Neural crest cell (in vitro differentiated cells): Measurements from ENCODE around the gene DAND5. TPM values are rescaled to one million over a fixed set of nuclear protein-coding genes. Genes with fewer than 3 reads are reported as not detected.
"Not testable (repeated sequence)": the region's sequence is repeated elsewhere in the genome, so short reads cannot be mapped to it uniquely, and the experiment has no call there.

Source experiments
- DNase-seq: peaks from one replicate; pipeline ENCODE4 v3.0.0; 2021; ENCODE audit warnings: low read depth, mixed read lengths, low spot score
- H3K27ac Mint-ChIP-seq: one replicate; pipeline ENCODE4 v1.8.0; 2021; ENCODE audit warnings: mild to moderate bottlenecking, mixed read lengths; ENCODE audit not compliant: unreplicated experiment
- H3K27me3 Mint-ChIP-seq: 2 replicates; pipeline ENCODE4 v1.8.0; 2021; ENCODE audit warnings: low read depth, mild to moderate bottlenecking, mixed read lengths
- H3K36me3 Mint-ChIP-seq: 2 replicates; pipeline ENCODE4 v1.8.0; 2021; ENCODE audit warnings: low read depth, mild to moderate bottlenecking, mixed read lengths
- H3K4me1 Mint-ChIP-seq: 2 replicates; pipeline ENCODE4 v1.8.0; 2021; ENCODE audit warnings: mixed read lengths
- H3K4me3 Mint-ChIP-seq: one replicate; pipeline ENCODE4 v1.8.0; 2021; ENCODE audit warnings: mild to moderate bottlenecking, mixed read lengths
- H3K9me3 Mint-ChIP-seq: 2 replicates; pipeline ENCODE4 v1.8.0; 2021; ENCODE audit warnings: mixed read lengths
- total RNA-seq: library from RNA; stranded (reverse); gene quantifications from 2 replicates; pipeline ENCODE4 v1.2.1, GENCODE V29; 2021
- TF ChIP-seq, protein P1 (sequence below): fragments of 200-600 bp; sonication (generic); conservative IDR thresholded peaks from 2 replicates; pipeline ENCODE4 v1.5.0; 2021; ENCODE audit warnings: antibody characterized with exemption, mild to moderate bottlenecking

The DAND5 gene
- total RNA-seq, 1 donor from 2014 or later = not detected

DNA sequence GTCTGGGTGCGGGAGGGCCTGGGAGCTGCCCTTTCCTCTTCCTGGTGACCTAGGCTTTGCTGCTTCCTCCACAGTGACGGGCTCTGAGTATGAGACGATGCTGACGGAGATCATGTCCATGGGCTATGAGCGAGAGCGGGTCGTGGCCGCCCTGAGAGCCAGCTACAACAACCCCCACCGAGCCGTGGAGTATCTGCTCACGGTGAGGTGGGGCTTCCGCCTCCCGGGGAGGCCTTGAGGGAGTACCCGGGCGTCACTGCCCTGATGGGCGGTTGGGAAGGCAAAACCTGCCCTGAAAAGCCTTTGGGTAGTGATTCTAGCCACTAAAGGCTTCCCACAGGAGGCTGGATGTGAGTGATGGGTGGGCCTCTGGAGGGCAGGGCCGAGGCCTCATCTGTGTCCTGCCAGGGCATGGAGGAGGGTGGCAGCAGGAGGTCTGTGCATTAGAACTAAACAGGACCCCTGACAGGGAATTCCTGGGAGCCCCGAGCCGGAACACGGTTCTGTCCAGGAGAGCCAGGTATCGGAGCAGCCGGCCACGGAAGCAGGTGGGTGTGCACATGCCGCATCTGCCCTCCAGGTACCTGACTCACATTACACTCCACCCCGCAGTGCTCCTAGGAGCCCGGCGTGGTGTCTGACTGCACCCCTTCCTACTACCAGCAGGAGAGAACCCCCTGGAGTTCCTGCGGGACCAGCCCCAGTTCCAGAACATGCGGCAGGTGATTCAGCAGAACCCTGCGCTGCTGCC lies 20.6 kb upstream of the DAND5 start:
- Mint-ChIP-seq H3K9me3 (no peaks in the 10 kb centered on the region), H3K36me3 (peaks cover 15% of the 10 kb centered on the region), H3K4me1 (peaks cover 23% of the 10 kb centered on the region), H3K27me3 (peaks cover 8% of the 10 kb centered on the region), H3K27ac (no peak overlapping the region), H3K4me3 (peak overlapping the region; percentile 85)
- TF ChIP-seq, protein P1, sequence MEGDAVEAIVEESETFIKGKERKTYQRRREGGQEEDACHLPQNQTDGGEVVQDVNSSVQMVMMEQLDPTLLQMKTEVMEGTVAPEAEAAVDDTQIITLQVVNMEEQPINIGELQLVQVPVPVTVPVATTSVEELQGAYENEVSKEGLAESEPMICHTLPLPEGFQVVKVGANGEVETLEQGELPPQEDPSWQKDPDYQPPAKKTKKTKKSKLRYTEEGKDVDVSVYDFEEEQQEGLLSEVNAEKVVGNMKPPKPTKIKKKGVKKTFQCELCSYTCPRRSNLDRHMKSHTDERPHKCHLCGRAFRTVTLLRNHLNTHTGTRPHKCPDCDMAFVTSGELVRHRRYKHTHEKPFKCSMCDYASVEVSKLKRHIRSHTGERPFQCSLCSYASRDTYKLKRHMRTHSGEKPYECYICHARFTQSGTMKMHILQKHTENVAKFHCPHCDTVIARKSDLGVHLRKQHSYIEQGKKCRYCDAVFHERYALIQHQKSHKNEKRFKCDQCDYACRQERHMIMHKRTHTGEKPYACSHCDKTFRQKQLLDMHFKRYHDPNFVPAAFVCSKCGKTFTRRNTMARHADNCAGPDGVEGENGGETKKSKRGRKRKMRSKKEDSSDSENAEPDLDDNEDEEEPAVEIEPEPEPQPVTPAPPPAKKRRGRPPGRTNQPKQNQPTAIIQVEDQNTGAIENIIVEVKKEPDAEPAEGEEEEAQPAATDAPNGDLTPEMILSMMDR = no peak
- no peak for DNase-seq

DNA sequence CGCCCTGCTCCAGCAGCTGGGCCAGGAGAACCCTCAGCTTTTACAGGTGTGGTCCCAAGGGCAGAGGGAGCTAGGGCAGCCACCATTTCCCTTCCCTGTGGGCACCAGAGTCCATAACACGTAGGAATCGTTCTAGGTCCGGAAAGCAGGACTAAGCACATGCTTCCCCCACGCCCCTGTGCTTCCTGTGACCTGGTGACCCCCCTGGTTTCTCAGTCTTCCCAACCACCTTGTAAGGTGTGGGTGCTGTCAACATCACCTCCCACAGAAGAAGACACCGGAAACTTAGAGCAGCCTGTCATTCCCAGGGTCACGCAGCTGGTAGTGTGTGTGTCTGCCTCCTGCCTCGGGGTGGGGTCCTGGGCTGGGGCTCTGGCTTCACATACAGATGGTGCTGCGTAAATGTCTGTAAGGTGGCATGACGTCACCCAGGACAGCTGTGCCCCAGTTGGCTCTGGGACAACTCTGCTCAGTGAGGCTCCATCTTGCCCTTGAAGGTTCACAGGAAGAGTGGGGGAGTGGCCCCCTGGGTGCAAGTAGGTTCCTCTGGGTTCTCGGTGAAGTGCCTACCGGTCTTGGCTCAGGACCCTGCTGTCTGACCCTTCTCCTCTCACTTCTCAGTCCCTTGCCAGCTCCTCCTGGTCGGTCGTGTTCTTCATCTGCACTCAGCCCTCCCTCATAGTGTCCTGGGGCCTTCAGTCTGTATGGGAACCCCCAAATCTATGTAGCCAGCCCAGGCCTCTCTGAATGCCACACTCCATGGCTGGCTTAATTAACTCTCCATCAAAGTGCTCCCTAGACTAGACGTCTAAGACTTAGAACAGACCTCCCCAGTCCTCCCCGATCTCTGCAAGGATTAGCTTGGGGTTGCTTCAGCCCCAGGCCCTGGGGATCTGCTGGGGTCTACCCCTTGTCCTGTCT lies 19.8 kb upstream of the DAND5 start:
- peaks cover 7% of the 10 kb centered on the region for H3K27me3 Mint-ChIP-seq
- H3K4me1 Mint-ChIP-seq = peaks cover 26% of the 10 kb centered on the region
- peak overlapping the region; percentile 85 for H3K4me3 Mint-ChIP-seq
- peak overlapping the region; percentile 35 for H3K27ac Mint-ChIP-seq
- no peak for DNase-seq
- H3K9me3 Mint-ChIP-seq = no peaks in the 10 kb centered on the region
- TF ChIP-seq, protein P1 = no peak
- H3K36me3 Mint-ChIP-seq = peaks cover 16% of the 10 kb centered on the region

DNA sequence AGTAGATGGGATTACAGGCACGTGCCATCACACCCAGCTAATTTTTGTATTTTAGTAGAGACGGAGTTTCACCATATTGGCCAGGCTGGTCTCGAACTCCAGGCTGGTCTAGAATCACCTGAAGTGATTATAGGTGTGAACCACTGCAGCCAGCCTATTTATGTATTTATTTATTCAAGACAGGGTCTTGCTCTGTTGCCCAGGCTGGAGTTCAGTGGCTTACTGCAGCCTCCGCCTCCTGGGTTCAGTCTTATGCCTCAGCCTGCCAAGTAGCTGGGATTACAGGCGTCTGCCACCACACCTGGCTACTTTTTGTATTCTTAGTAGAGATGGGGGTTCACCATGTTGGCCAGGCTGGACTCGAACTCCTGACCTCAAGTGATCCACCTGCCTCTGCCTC lies 17.3 kb upstream of the DAND5 start:
- peak overlapping the region; percentile 61 for H3K4me3 Mint-ChIP-seq
- peaks cover 15% of the 10 kb centered on the region for H3K36me3 Mint-ChIP-seq
- not testable (repeated sequence) for H3K27ac Mint-ChIP-seq, H3K9me3 Mint-ChIP-seq, DNase-seq, H3K27me3 Mint-ChIP-seq
- H3K4me1 Mint-ChIP-seq = peaks cover 30% of the 10 kb centered on the region

DNA sequence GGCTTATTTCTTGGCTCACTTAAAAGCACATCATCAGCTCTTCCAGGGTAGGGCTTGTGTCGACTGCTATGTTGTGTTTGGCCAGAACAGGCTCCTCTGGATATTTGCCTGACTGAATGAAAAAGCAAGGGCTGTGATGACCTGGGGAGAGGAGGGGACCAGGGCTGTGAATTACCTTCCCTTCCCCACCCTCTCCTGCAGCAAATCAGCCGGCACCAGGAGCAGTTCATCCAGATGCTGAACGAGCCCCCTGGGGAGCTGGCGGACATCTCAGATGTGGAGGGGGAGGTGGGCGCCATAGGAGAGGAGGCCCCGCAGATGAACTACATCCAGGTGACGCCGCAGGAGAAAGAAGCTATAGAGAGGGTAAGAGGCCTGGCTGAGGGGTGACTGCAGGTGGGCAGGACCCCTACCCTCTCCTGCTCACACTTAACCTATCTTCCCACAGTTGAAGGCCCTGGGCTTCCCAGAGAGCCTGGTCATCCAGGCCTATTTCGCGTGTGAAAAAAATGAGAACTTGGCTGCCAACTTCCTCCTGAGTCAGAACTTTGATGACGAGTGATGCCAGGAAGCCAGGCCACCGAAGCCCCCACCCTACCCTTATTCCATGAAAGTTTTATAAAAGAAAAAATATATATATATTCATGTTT lies 16.8 kb upstream of the DAND5 start:
- Mint-ChIP-seq H3K27me3 (no peaks in the 10 kb centered on the region), H3K4me3 (peak overlapping the region; percentile 61), H3K4me1 (peaks cover 26% of the 10 kb centered on the region), H3K36me3 (peaks cover 14% of the 10 kb centered on the region), H3K27ac (no peak overlapping the region), H3K9me3 (no peaks in the 10 kb centered on the region)
- DNase-seq = no peak
- TF ChIP-seq, protein P1 = no peak

DNA sequence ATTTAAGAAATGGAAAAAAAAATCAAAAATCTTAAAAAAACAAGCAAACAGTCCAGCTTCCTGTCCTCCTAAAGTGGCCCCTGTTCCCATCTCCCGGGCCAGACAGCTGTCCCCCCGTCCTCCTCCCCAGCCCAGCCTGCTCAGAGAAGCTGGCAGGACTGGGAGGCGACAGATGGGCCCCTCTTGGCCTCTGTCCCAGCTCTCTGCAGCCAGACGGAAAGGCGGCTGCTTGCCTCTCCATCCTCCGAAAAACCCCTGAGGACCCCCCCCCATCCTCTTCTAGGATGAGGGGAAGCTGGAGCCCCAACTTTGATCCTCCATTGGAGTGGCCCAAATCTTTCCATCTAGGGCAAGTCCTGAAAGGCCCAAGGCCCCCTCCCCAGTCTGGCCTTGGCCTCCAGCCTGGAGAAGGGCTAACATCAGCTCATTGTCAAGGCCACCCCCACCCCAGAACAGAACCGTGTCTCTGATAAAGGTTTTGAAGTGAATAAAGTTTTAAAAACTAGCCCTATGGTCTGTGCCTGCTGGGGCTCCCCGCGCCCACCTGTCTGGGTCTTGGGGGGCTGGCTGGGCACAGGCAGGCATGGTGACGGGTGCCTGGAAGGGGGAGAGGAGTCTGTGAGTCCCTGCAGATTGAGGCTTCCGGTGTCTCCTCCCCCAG lies 16.1 kb upstream of the DAND5 start:
- no peak for DNase-seq
- Mint-ChIP-seq H3K27ac (no peak overlapping the region), H3K36me3 (peaks cover 11% of the 10 kb centered on the region), H3K27me3 (no peaks in the 10 kb centered on the region), H3K4me1 (peaks cover 23% of the 10 kb centered on the region), H3K9me3 (no peaks in the 10 kb centered on the region), H3K4me3 (peak overlapping the region; percentile 90)
- TF ChIP-seq, protein P1 = no peak
